NCI-H526 treated with DMSO at 0.1 percent for 48 hours (cell line): ENCODE data around the gene RELL1.
A peak's percentile ranks its signal among the peaks of the same experiment; 100 is the strongest.

ENCODE experiments used
- DNase-seq: peaks from one replicate; lab custom pipeline; 2025; lab: John Stamatoyannopoulos, UW

The RELL1 gene

DNA sequence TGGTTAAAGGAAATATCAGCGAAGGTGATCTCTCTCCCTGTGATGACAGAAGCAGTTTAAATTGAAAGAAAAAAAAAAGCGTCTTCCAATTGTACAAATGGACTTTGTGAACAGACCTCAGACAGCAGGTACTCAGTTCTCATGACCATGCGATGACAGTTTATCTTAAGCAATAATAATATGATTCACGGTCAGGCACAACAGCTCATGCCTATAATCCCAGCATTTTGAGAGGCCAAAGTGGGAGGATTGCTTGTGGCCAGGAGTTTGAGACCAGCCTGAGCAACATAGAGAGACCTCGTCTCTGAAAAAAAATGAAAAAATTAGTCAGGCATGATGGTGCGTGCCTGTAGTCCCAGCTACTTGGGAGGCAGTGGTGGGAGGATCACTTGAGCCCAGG is 51.0 kb downstream of the RELL1 start:
- DNase-seq, result no peak

DNA sequence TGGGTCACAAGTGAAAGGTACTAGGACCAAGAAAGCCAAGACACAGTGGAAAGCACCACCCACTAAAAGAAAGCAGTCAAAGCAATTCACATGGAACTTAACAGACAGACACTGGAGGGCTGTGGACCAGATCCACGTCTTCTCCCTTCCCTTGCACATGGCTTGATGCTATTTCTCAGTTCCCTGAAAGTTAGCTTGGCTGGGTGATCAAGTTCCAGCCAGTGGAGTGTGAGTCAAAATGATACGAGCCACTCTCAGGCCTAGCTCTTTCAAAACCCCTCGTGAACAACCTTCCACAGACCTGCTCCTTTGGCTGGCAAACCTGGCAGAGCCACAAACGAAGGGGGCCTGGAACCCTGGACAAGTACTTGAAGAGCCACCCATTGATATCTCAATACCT is 52.0 kb downstream of the RELL1 start:
- DNase-seq, result no peak

DNA sequence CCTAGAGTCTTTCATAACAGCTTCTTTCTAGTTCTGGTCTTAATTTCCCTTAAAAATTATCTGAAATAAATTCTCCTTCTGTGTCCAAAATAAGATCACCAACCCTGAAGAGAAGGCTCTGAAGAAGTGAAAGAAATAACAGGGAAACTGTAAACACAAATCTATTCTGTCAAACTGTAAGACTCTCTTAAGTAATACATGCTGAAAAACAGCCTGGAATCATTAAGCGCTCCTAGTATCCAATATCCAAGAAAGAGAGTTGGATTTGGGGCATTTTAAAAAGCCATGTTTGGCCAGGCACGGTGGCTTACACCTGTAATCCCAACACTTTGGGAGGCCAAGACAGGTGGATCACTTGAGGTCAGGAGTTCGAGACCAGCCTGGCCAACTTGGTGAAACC is 53.3 kb downstream of the RELL1 start:
- no peak for DNase-seq

DNA sequence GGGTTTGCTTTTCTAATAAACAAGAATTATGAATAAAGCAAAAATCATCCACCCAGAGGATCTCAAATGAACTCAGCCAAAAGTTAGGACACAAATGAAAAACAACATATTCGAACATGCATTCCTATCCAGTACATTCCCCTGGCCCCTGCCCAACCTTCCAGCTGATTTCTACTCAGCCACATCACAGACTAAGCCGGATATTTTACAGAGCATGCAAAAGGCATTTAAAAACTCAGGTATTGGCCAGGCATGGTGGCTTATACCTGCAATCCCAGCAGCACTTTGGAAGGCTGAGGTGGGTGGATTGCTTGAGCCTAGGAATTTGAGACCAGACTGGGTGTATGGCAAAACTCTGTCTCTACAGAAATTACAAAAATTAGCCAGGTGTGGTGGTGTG is 54.6 kb downstream of the RELL1 start:
- DNase-seq, result no peak

DNA sequence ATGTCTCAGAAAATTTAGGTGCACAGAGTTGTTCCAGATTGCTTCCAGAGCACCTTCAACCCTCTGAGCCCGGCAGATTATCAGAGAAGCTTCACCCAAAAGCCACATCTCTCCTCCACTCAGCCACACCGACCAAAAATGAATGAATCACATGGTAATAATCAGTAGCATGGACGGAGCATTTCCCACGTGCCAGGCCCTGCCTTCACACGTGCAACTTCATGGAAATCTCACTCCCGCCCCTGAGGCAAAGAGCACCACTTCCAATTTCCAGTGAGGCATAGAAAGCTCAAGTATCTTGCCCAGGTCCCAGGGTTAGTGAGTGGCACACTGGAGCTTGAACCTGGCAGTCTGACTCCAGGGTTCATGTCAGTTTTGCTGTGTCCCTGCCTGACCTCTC is 56.5 kb downstream of the RELL1 start:
- DNase-seq, result no peak

DNA sequence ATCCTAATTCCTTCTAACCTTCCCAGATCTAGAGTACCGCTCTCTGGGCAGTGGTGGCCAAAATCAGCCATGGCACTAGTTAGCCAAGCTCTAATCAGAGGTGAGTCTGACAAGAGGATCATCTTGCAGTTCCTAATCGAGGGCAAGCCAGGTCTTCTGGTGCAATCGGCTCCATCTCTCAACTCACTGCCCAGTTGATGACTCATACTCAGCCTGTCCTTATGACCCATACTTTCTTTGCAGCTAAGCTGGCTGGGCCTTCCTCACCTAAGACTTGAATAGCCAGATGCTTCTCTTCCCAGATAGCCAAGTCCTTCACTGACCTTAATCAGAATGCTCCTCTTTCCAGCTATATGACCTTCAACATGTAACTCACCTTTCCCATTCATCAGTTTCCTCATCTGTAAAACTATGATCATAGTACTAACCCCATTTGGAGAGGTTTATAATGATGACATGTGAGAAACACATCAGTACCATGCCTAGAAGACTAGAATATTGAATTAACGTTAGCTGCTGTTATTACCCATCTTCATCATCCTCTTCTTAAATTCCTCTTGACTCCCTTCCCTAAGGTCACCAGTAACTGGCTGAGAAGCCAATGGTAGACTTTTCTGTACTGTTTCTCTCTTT is 57.1 kb downstream of the RELL1 start:
- no peak for DNase-seq

DNA sequence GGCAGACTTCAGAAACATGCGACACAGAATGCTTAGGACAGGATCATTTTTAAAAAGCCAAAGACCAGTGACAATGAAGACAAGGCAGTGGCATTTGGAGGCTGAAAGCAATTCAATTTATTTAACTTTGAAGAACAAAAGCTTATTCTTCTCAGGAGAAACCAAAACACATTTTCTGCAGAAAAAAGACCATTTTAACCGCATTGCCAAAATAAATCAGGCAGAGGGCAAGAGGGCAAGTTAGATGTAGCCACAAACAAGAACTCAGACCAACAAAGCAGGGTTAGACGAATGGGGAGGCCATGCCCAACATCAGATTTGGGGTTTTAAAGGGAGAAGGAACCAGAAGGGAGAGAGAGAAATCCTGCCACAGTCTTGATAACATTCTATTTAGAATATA is 58.9 kb downstream of the RELL1 start:
- no peak for DNase-seq

DNA sequence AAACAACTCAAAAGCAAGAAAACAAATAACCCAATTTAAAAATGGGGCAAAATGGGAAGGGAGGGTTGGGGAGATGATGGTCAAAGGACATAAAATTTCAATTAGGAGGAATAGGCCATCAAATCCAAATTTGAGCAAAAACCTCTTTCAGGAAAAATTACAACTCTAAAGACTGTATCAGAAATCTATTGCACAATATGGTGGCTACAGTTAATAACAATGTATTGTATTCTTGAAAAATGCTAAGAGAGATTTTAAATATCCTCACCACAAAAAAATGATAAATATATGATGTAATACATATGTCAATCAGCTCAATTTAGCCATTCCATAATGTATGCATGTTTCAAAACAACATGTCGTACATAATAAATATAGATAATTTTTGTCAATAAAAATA is 60.7 kb downstream of the RELL1 start:
- no peak for DNase-seq

DNA sequence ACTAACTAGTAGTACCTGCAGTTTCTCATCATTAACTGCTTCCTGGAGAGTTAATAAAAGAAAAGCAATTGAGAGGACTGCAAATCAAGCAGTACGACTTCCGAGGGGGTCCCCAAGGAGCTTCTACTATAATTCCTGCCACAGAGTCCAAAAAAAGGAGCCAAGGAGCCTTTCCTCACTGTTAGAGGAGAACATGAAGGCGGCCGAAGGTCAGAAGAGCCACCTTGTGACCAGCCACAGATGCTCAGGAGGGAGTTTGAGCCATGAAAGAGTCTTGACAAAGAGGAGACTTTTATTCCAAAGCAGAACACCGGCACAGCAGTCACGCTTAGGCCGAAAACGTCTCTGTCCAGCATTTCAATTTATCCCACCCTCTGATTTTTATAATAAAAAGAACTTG is 62.2 kb downstream of the RELL1 start:
- no peak for DNase-seq

DNA sequence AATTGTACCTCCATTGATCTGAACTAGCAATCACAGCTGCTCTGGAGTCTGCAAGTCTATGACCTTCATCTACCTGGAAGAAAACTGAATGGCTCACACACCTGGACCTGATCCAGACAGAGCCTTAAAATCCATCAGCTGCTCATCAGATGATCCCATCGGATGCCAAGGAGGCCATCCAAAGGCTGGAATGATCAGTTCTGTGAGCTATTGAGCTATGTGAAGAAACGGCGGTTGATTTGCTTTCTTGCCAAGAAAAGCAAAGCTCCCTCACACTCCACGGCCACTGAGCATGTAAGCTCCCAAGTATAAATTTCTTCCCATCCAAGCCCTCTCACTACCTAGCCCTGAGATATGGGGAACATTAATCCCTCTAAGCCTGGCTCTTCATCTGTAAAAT is 63.1 kb downstream of the RELL1 start:
- no peak for DNase-seq

DNA sequence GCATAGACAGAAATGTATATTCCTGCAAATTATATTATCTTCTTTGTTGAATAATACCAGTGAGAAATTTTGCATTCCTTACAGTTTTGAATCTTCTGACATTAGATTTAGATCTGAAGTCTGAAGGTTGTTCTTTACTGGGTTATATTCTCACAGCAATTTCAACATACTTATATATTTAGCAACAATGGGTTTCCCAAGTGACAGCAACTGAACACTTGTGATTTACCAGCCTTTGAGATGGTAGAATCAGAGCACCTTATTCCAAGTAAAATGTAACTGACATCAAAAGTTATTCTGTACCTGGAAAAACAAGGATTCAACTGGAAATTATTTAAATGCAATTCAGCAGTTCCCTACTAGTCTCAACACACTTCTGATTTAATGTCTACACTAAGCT is 66.0 kb downstream of the RELL1 start:
- DNase-seq, result no peak

DNA sequence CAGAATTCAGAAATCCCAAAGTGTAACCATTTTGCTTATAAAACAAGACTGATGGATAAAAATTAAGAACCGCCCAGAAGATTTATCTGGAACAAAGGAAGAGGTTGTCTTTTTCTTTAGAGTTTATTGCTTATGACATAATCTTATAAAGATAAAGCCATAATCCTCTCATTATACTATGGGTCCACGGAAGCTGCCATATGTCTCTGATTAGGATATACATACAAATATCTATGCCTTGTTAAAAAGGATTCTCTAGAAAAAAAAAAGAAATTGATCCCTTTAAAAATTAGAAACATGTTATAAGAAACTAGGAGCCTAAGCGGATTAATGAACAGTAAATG is 70.5 kb downstream of the RELL1 start:
- no peak for DNase-seq

DNA sequence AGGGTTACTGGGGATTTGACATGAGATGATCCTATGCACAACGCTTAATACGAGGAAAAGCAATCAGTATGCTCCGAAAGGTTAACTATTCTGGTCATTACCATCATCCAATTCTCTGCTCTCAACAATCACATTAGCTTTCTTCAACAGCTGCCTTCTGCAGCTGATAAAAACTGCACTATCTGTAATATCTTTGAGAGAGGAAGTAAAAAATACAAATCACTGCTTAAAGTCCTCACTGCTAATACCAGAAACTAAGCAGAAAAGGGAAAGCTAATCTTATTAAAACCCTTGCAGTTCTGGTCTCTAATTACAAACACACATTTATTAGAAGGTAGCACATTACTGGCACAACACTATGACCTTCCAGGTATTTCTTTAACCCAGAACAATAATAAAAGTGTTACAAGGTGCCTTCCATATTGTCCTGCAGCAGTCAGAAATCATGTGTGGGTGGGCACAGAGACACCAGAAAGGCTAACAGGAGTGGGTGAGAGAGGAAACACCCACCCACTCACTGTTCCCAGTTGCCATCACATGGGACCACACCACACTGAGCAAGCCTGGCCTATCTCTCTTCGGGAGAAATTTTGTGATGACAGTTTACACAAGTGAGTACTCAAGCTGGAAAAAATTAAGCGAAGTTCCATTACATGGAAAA is 71.0 kb downstream of the RELL1 start:
- DNase-seq, result no peak

DNA sequence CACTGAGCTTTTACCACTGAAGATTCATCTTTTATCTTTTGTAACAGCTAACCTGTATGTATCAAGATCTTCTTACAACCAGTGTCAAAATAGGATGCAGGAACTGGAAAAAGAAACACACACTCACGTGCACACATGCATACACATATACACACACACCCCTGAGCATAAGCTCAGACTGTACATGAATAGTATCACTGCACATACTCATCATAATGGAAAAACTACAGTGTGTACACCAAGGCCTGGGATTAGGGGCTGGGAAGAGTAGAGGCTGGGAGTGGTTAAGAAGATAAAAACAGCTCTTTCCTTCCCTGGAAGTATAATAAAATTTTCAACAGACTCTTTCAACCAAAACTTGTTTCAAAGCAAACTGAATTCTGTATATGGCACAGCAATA is 73.4 kb downstream of the RELL1 start:
- DNase-seq, result no peak

DNA sequence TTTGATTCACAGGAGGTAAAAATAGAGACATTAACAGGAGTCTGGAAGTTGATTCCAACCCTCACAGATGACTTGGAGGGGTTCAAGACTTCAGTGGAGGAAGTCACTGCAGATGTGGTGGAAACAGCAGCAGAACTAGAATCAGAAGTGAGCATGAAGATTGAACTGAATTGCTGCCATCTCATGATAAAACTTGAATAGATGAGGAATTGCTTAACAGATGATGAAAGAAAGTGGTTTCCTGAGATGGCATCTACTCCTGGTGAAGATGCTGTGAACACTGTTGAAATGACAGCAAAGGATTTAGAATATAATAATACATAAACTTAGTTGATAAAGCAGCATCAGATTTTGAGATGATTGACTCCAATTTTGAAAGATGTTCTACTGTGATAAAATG is 76.5 kb downstream of the RELL1 start:
- DNase-seq, result no peak

DNA sequence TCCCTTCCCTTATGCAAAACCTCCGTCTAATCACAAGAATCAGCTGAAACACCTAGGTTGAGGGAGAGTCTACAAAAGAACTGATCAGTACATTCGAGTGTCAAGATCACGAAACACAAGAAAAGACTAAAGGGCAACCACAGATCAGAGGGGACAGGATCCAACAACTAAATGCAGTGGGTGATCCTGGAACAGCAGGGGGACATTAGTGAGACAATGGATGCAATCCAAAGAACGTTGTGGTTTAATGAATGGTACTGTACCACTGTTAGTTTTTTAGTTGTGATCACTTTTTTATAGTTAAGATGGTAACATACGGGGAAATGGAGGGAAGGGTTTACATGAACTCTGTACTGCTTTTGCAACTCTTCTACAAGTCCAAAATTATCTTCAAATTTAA is 79.2 kb downstream of the RELL1 start:
- no peak for DNase-seq

DNA sequence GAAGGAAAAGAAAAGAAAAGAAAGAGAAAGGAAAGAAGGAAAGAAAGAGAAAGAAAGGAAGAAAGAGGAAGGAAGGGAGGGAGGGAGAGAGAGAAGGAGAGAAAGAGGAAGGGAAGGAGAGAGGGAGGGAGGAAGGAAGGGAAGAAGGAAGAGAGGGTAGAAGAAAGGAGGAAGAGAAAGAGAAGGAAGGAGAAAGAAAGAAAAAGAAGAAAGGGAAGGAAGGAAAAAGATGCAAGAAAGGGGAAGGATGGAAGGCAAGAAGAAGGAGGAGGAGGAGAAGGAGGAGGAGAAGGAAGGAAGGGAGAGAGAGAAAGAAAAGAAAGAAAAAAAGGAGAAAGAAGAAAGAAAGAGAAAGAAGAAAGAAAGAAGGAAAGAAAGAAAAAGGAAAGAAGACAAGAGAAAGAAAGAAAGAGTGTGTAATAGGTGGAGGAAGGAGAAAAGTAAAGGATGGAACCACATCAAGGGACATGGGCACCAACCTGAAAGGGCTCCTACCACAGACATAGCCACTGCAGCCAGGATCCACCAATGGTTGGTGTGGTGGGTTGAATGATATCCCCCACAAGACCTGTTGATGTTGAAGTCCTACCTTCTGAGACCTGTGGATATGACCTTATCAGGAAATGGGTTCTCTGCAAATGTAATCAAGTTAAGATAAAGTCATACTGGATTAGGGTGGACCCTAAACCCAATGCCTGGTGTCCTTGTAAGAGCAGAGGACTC is 80.2 kb downstream of the RELL1 start:
- no peak for DNase-seq

DNA sequence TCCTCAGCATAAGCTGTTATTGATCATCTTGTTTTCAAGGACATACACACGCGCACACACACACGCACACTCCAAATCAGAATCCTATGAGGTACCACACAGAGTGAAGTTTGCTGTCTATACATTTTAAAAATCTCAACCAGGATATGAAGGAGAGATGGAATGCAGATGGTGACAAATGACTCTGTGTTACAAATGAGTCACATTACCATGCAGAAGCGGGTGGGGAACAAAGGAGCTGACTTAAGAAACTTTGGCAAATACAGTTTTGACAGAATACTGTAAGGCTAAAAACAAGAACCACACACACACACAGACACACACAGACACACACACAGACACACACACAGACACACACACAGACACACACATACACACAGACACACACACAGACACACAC is 81.7 kb downstream of the RELL1 start:
- DNase-seq, result no peak

DNA sequence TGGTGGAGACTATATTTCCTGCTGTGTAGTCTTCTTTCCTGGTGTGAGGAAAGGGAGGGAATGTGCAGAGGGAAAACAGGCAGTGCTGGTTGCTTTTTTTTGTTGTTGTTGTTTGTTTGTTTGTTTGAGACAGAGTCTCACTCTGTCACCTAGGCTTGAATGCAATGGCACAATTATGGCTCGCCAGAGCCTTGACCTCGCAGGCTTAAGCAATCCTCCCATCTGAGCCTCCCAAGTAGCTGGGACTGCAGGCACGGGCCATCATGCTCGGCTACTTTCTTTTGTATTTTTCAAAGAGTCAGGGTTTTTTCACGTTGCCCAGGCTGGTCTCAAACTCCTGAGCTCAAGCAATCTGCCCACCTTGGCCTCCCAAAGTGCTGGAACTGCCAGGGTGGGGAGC is 82.5 kb downstream of the RELL1 start:
- DNase-seq, result no peak

DNA sequence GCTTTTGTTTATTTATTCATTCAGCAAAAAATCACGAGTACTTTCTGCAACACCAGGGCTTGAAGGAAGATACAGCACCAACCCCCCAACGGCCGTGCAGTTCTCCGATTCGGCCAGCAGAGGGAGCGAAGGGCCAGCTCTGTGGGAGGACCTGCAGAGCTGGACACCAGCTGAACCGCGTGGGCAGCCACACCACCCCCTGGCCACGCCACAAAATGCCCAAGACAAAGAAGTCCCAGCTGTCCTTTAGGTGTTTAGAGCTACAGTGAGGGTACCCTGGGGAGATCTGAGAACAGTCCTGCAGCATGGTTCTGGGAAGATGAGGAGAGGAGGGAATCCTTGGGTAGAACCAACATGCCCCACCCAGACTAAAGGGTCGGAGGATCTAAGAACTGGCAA is 83.1 kb downstream of the RELL1 start:
- no peak for DNase-seq

DNA sequence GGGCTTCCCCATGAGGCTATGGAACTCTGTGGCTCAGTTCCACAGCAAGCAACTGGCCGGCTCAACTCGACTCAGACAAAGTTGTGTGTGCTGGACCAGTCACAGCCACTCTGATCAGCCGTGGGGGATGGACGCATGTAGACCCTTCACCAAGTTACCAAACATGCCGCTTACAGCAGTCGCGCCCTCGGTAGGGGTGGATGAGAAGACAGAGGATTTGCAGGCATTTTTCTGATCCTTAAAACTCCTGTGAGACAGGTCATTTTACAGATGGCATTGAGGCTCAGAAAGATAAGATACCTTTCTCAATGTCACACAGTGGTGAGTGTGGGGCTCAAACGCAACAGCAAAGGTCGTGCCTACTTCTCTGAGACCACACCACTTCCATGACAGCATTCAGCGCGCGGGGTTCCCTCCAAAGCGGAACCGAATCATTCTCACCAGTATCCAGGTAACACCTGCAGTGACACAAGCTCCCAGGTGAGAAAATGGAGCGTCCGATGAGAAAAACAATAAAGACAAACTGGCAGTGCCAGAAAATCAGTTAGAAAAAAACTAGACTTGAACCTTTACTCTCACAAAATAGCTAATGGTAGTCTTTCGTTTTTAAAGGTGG is 83.6 kb downstream of the RELL1 start:
- peak; percentile 46 for DNase-seq

DNA sequence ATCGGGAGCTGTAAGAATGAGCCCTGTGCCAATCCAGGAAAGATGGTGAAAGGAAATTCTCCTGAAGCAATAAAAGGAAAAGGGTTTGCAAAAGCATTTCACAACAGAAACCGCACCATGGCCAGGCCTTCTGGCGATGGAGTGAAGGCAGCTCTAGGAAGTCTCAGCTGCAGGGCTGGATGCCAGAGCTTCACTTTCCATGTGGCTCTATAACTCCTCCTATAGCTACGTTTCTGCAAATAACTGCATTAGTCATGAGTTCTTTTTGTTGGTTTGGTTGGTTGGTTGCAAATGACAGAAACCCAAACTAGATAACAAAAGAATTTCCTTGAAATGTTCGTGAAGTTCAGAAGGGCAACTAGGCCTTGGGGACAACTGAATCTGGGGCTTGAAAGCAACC is 84.6 kb downstream of the RELL1 start:
- no peak for DNase-seq

DNA sequence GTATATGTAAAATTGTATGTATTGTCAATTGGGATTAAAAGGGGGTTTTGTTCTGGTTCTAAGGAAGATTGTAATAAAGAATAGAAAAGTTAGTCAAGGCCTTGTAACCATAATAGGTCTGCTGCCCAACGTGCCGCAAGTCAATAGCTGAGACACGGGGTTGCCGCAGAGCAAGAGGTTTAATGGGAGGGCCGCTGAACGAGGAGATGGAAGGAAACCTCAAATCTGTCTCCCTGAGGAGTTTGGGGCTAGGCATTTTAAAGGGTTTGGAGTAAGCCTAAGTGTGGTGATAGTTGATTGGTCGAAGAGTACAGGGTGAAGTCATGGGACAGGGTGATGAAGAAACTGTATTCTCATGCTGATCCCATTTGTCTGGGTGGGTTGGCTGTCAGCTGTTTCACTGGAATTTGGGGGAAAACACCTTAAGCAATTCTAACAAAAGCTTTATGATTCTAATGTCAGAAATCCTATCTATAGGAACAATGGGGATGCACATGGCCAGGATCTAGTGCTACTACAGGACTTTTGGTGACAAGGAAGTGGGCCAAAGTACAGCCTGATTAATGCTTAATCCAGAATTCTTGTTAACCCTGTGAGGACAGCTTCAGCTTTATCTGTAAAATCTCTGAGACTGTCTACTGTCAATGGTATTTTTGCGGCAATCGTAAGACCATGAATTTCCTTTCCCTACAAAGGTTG is 86.9 kb downstream of the RELL1 start:
- no peak for DNase-seq
